ENCODE data around the gene PPP1R37. TPM values are rescaled to one million over a fixed set of nuclear protein-coding genes. Genes with fewer than 3 reads are reported as not detected.
A peak's percentile ranks its signal among the peaks of the same experiment; 100 is the strongest.

PPP1R37 gene
- total RNA-seq, 8 experiments from 2014 or later = 18.2 to 37.0 (median 22.6) TPM

GRCh38 chr19:45076029-45076850 is 16.7 kb upstream of the PPP1R37 start, which contains the start of gene ZNF296:
TSS of gene ZNF296 (minus strand) at chr19:45076478. CDS start at chr19:45076373, 105 bp downstream.
- ATAC-seq (replicated peaks in 6 of 8) = peak; percentile 11 to 56 (median 38)
- H3K4me1 ChIP-seq (replicated peaks in 1 of 2) = peaks cover 11 to 33% of the 10 kb centered on the region in 2 donors
- in situ Hi-C loops (cut with MboI; ENCODE audit: low pct_unique_long_range_greater_than_20kb in 2 of 9, low sequenced_read_pairs in 9 of 9, unreplicated experiment in 9 of 9) = no loop called here
- 0 to 19% (median 2%) methylated on average over 1 to 12 of the region's 81 CpGs; no CpG with 5 or more reads in 5 of the 10 experiments for WGBS, 10 experiments
- H3K27ac ChIP-seq = no peak within 1 kb of the TSS
- H3K4me3 ChIP-seq = peak within 1 kb of the TSS in 4 of 5 donors; percentile 10 to 32 (median 21)

- peaks cover 11 to 33% of the 10 kb centered on the region in 2 donors for H3K4me1 ChIP-seq (replicated peaks in 1 of 2)
- H3K27ac ChIP-seq = no peak overlapping the region
- ATAC-seq (replicated peaks in 6 of 8) = no peak
- peak overlapping the region in 1 of 5 donors; percentile 22 for H3K4me3 ChIP-seq
- 17 to 100% (median 60%) methylated on average over 1 to 8 of the region's 15 CpGs; no CpG with 5 or more reads in 1 of the 10 experiments for WGBS, 10 experiments
- in situ Hi-C loops (cut with MboI; ENCODE audit: low pct_unique_long_range_greater_than_20kb in 2 of 9, low sequenced_read_pairs in 9 of 9, unreplicated experiment in 9 of 9) = no loop called here
These were observed 15.9 kb upstream of the PPP1R37 start for GRCh38 chr19:45076851-45077730.

- in situ Hi-C loops (cut with MboI; ENCODE audit: low pct_unique_long_range_greater_than_20kb in 2 of 9, low sequenced_read_pairs in 9 of 9, unreplicated experiment in 9 of 9) = no loop called here
- peak in 6 of 8 experiments; percentile 0 to 23 (median 8) for ATAC-seq (replicated peaks in 6 of 8)
- WGBS, 10 experiments = 0 to 96% (median 66%) methylated on average over 1 to 5 of the region's 10 CpGs; no CpG with 5 or more reads in 1 of the 10 experiments
- H3K4me3 ChIP-seq = peak overlapping the region; percentile 90 to 98 (median 95)
- H3K4me1 ChIP-seq (replicated peaks in 1 of 2) = peaks cover 11 to 33% of the 10 kb centered on the region in 2 donors
- peak overlapping the region; percentile 92 to 97 for H3K27ac ChIP-seq
These were observed 14.5 kb upstream of the PPP1R37 start for GRCh38 chr19:45078390-45079062.

GRCh38 chr19:45079063-45079910 is 13.7 kb upstream of the PPP1R37 start, which contains the start of gene GEMIN7:
TSS of gene GEMIN7 (plus strand) at chr19:45079260. CDS start at chr19:45090115, 10,855 bp downstream.
- Histone ChIP-seq H3K27ac (peak within 1 kb of the TSS; percentile 92 to 97), H3K4me1 (replicated peaks in 1 of 2) (peaks cover 11 to 33% of the 10 kb centered on the region in 2 donors), H3K4me3 (peak within 1 kb of the TSS; percentile 90 to 98 (median 95))
- in situ Hi-C loops (cut with MboI; ENCODE audit: low pct_unique_long_range_greater_than_20kb in 2 of 9, low sequenced_read_pairs in 9 of 9, unreplicated experiment in 9 of 9) = no loop called here
- peak; percentile 72 to 89 (median 83) for ATAC-seq (replicated peaks in 6 of 8)
- WGBS, 10 experiments = 0 to 7% (median 0%) methylated on average over 1 to 13 of the region's 61 CpGs; no CpG with 5 or more reads in 1 of the 10 experiments

GRCh38 chr19:45079911-45080370 is 13.0 kb upstream of the PPP1R37 start:
- 0 to 10% (median 0%) methylated on average over 1 to 4 of the region's 6 CpGs; no CpG with 5 or more reads in 2 of the 10 experiments for WGBS, 10 experiments
- Histone ChIP-seq H3K27ac (peak overlapping the region; percentile 92 to 97), H3K4me1 (replicated peaks in 1 of 2) (peaks cover 9 to 26% of the 10 kb centered on the region in 2 donors), H3K4me3 (peak overlapping the region; percentile 90 to 98 (median 95))
- no peak for ATAC-seq (replicated peaks in 6 of 8)
- in situ Hi-C loops (cut with MboI; ENCODE audit: low pct_unique_long_range_greater_than_20kb in 2 of 9, low sequenced_read_pairs in 9 of 9, unreplicated experiment in 9 of 9) = no loop called here

- in situ Hi-C loops (cut with MboI; ENCODE audit: low pct_unique_long_range_greater_than_20kb in 2 of 9, low sequenced_read_pairs in 9 of 9, unreplicated experiment in 9 of 9) = no loop called here
- H3K4me3 ChIP-seq = no peak overlapping the region
- peaks cover 9 to 13% of the 10 kb centered on the region in 2 donors for H3K4me1 ChIP-seq (replicated peaks in 1 of 2)
- WGBS, 10 experiments = 87 to 100% (median 100%) methylated on average over 1 to 3 of the region's 5 CpGs; no CpG with 5 or more reads in 3 of the 10 experiments
- H3K27ac ChIP-seq = no peak overlapping the region
- ATAC-seq (replicated peaks in 6 of 8) = no peak
These were observed 10.8 kb upstream of the PPP1R37 start for GRCh38 chr19:45082170-45082569.

GRCh38 chr19:45086480-45086879 is 6.5 kb upstream of the PPP1R37 start:
- 67 to 100% (median 94%) methylated on average over 1 to 4 of the region's 4 CpGs; no CpG with 5 or more reads in 5 of the 10 experiments for WGBS, 10 experiments
- H3K27ac ChIP-seq = no peak overlapping the region
- ATAC-seq (replicated peaks in 6 of 8) = no peak
- no peak overlapping the region for H3K4me3 ChIP-seq
- in situ Hi-C loops (cut with MboI; ENCODE audit: low pct_unique_long_range_greater_than_20kb in 2 of 9, low sequenced_read_pairs in 9 of 9, unreplicated experiment in 9 of 9) = no loop called here
- H3K4me1 ChIP-seq (replicated peaks in 1 of 2) = peaks cover 6 to 7% of the 10 kb centered on the region in 2 donors

- H3K4me3 ChIP-seq = no peak overlapping the region
- WGBS, 10 experiments = 60 to 100% (median 80%) methylated on average over 1 to 8 of the region's 11 CpGs; no CpG with 5 or more reads in 3 of the 10 experiments
- H3K4me1 ChIP-seq (replicated peaks in 1 of 2) = peaks cover 6 to 7% of the 10 kb centered on the region in 2 donors
- no peak for ATAC-seq (replicated peaks in 6 of 8)
- no peak overlapping the region for H3K27ac ChIP-seq
- in situ Hi-C loops (cut with MboI; ENCODE audit: low pct_unique_long_range_greater_than_20kb in 2 of 9, low sequenced_read_pairs in 9 of 9, unreplicated experiment in 9 of 9) = no loop called here
These were observed 5.4 kb upstream of the PPP1R37 start for GRCh38 chr19:45087531-45087930.

GRCh38 chr19:45090034-45090433 is 2.9 kb upstream of the PPP1R37 start:
- no peak overlapping the region for H3K4me3 ChIP-seq
- no peak for ATAC-seq (replicated peaks in 6 of 8)
- H3K27ac ChIP-seq = no peak overlapping the region
- WGBS, 10 experiments = 40 to 100% (median 91%) methylated on average over 2 to 12 of the region's 17 CpGs; no CpG with 5 or more reads in 4 of the 10 experiments
- H3K4me1 ChIP-seq (replicated peaks in 1 of 2) = peaks cover 14 to 15% of the 10 kb centered on the region in 2 donors
- in situ Hi-C loops (cut with MboI; ENCODE audit: low pct_unique_long_range_greater_than_20kb in 2 of 9, low sequenced_read_pairs in 9 of 9, unreplicated experiment in 9 of 9) = no loop called here

GRCh38 chr19:45090606-45091005 is 2.4 kb upstream of the PPP1R37 start:
- Histone ChIP-seq H3K27ac (peak overlapping the region; percentile 80 to 99), H3K4me1 (replicated peaks in 1 of 2) (peaks cover 14 to 15% of the 10 kb centered on the region in 2 donors), H3K4me3 (peak overlapping the region; percentile 51 to 84 (median 59))
- WGBS, 10 experiments = 30 to 76% (median 42%) methylated on average over 2 to 5 of the region's 5 CpGs; no CpG with 5 or more reads in 6 of the 10 experiments
- ATAC-seq (replicated peaks in 6 of 8) = no peak
- in situ Hi-C loops (cut with MboI; ENCODE audit: low pct_unique_long_range_greater_than_20kb in 2 of 9, low sequenced_read_pairs in 9 of 9, unreplicated experiment in 9 of 9) = no loop called here
